Mucosa of descending colon (tissue), 3 donors: ENCODE data around the gene NDUFA3. TPM values are rescaled to one million over a fixed set of nuclear protein-coding genes. Genes with fewer than 3 reads are reported as not detected.
A peak's percentile ranks its signal among the peaks of the same experiment; 100 is the strongest.
"Not testable (repeated sequence)": the region's sequence is repeated elsewhere in the genome, so short reads cannot be mapped to it uniquely, and the experiment has no call there.

Experiments used
- ATAC-seq: fragments of 200-7000 bp; cut with Tn5 transposase; one replicate; pipeline ENCODE4 v1.9.1; 2020; ENCODE audit warnings: mild to moderate bottlenecking, moderate library complexity
- DNase-seq, 3 donors: peaks; one replicate each; pipeline ENCODE4 v3.0.0-alpha.2; 2020
- H3K36me3 ChIP-seq: fragments of 200-600 bp; one replicate; pipeline ENCODE4 v1.8.0; 2021; ENCODE audit warnings: low read depth, mild to moderate bottlenecking
- H3K4me1 ChIP-seq: fragments of 200-600 bp; one replicate; pipeline ENCODE4 v1.8.0; 2021; ENCODE audit warnings: low read depth, mild to moderate bottlenecking
- H3K4me3 ChIP-seq: fragments of 200-600 bp; one replicate; pipeline ENCODE4 v1.8.0; 2021; ENCODE audit warnings: mild to moderate bottlenecking
- H3K9me3 ChIP-seq: fragments of 200-600 bp; one replicate; pipeline ENCODE4 v1.8.0; 2021; ENCODE audit warnings: mild to moderate bottlenecking
- CTCF ChIP-seq: fragments of 200-600 bp; IDR thresholded peaks from one replicate; pipeline ENCODE4 v1.8.0; 2022; ENCODE audit warnings: antibody characterized with exemption, mild to moderate bottlenecking
- intact Hi-C, 2 donors: fragments of 100-400 bp; cut with DNase I in 1 of 2; cut with micrococcal nuclease in 1 of 2; formaldehyde crosslinking; loops; one replicate each; pipeline versions ENCODE4 v1.11.0 to v1.11.1; 2022; cut with DNase I, micrococcal nuclease
- total RNA-seq, 3 donors: library from RNA; stranded (reverse); fragmentation: NEBNext Ultra II Directional in 2 of 3; extraction: Animal tissue kit (Norgen Biotek cat#: 25700) in 2 of 3; gene quantifications; one replicate each; pipeline versions ENCODE4 v1.2.1 to v1.2.4, GENCODE V29; 2021 to 2023
- donor health status: DM: no; HTN: no; CAD: no; lungs with moderate emphysema.
- donor health status: DM: no; HTN: no; CAD: no.
- donor health status: DM: no; HTN: yes; CAD: no.

NDUFA3 gene
- total RNA-seq, 3 donors from 2014 or later, result 93.4 to 155 (median 139) TPM

GRCh38 chr19:54095136-54095858, 7.4 kb upstream of the NDUFA3 start:
- H3K4me1 ChIP-seq, result peaks cover 6% of the 10 kb centered on the region
- no peak overlapping the region for H3K4me3 ChIP-seq
- intact Hi-C loops, result no loop called here
- TF ChIP-seq CTCF, result no peak
- no peaks in the 10 kb centered on the region for H3K9me3 ChIP-seq
- DNase-seq (peak in 1 of 3 donors; percentile 54), ATAC-seq (no peak)
- H3K36me3 ChIP-seq, result no peaks in the 10 kb centered on the region

- peak; percentile 32 to 72 (median 64) for DNase-seq
- intact Hi-C loops, H3K9me3 ChIP-seq, H3K4me3 ChIP-seq, H3K4me1 ChIP-seq, H3K36me3 ChIP-seq: not testable (repeated sequence)
- peak; percentile 88 for ATAC-seq
Observed at GRCh38 chr19:54095859-54096616, 6.6 kb upstream of the NDUFA3 start.

GRCh38 chr19:54096617-54097106, 6.0 kb upstream of the NDUFA3 start:
- Histone ChIP-seq H3K9me3 (no peaks in the 10 kb centered on the region), H3K4me1 (peaks cover 6% of the 10 kb centered on the region), H3K36me3 (no peaks in the 10 kb centered on the region), H3K4me3 (no peak overlapping the region)
- DNase-seq (no peak), ATAC-seq (peak; percentile 73)
- TF ChIP-seq CTCF, result no peak
- intact Hi-C loops, result no loop called here

- no peaks in the 10 kb centered on the region for H3K9me3 ChIP-seq
- intact Hi-C loops, result no loop called here
- no peak for DNase-seq
- H3K4me1 ChIP-seq, result peaks cover 10% of the 10 kb centered on the region
- H3K4me3 ChIP-seq, result no peak overlapping the region
- ATAC-seq, result no peak
- H3K36me3 ChIP-seq, result no peaks in the 10 kb centered on the region
- TF ChIP-seq CTCF, result no peak
Observed at GRCh38 chr19:54099190-54099902, 3.3 kb upstream of the NDUFA3 start.

GRCh38 chr19:54099903-54100255, 2.8 kb upstream of the NDUFA3 start:
- H3K9me3 ChIP-seq, DNase-seq, intact Hi-C loops, ATAC-seq, H3K4me1 ChIP-seq, H3K4me3 ChIP-seq, H3K36me3 ChIP-seq: not testable (repeated sequence)

GRCh38 chr19:54100561-54100960, 2.1 kb upstream of the NDUFA3 start, which contains the start of gene OSCAR:
TSS of gene OSCAR (minus strand) at chr19:54100803. CDS start at chr19:54100792, 11 bp downstream.
- Histone ChIP-seq H3K4me1 (peaks cover 8% of the 10 kb centered on the region), H3K9me3 (no peaks in the 10 kb centered on the region), H3K36me3 (no peaks in the 10 kb centered on the region), H3K4me3 (no peak within 1 kb of the TSS)
- intact Hi-C loops, result no loop called here
- no peak for DNase-seq
- no peak for TF ChIP-seq CTCF
- ATAC-seq, result no peak
